Large intestine (tissue), 3 donors: ENCODE measurements around the gene KRTAP5-2. TPM values are rescaled to one million over a fixed set of nuclear protein-coding genes. Genes with fewer than 3 reads are reported as not detected.

Source experiments
- DNase-seq, 2 donors: peaks; one replicate each; pipeline versions ENCODE4 v3.0.0 to v3.0.0-alpha.2; 2013
- H3K27ac ChIP-seq: one replicate; pipeline ENCODE4 v1.5.1; 2013; ENCODE audit warnings: low read length
- H3K27me3 ChIP-seq: 2 replicates; pipeline ENCODE4 v1.6.1; 2013; ENCODE audit warnings: low read length; ENCODE audit not compliant: control insufficient read depth, insufficient read depth
- H3K36me3 ChIP-seq: 2 replicates; pipeline ENCODE4 v1.6.1; 2013; ENCODE audit warnings: low read length; ENCODE audit not compliant: control insufficient read depth, insufficient read depth
- H3K4me1 ChIP-seq: one replicate; pipeline ENCODE4 v1.6.1; 2013; ENCODE audit warnings: low read length; ENCODE audit not compliant: control insufficient read depth, insufficient read depth
- H3K4me3 ChIP-seq: one replicate; pipeline ENCODE4 v1.5.1; 2013; ENCODE audit warnings: low read length
- H3K9me3 ChIP-seq: one replicate; pipeline ENCODE4 v1.6.1; 2013; ENCODE audit warnings: mild to moderate bottlenecking, low read depth, low read length, moderate library complexity; ENCODE audit not compliant: control insufficient read depth
- WGBS: methylation state at CpG from one replicate; pipeline ENCODE4 v1.1.5; 2013; ENCODE audit warnings: low lambda C conversion rate; ENCODE audit not compliant: insufficient coverage; 5-methylcytosine and 5-hydroxymethylcytosine counted together
- polyA plus RNA-seq: library from polyadenylated mRNA; unstranded; fragments of 120-200 nt; gene quantifications from one replicate; pipeline ENCODE4 v1.2.1, GENCODE V29; 2013

The KRTAP5-2 gene
- polyA plus RNA-seq, 1 donor: 0.42 TPM

DNA sequence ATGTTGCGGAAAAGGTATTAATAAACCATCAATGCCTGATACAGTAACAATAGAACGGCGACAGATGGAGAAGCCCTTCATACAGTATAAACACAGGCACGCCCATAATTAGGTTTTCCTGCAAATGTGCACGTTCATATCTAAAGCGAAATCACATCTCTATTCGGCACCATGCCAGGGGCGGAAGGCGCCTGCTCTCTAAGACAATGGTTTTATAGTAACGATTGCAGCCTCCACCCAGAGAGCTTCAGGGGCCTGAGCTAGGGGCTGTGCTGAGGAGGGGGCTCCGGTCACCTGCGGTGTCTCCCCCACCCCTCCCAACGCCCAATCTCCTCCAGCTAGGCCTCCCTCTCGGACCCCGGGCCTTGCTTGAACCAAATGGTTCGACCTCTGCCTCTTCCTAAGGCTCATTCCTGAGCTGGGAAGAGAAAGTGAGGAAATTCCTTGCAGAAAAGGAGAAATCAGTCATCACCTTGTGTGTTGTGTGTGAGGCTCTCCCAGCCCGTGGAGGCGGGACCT is 41.1 kb upstream of the KRTAP5-2 start:
- H3K9me3 ChIP-seq: no peaks in the 10 kb centered on the region
- no peaks in the 10 kb centered on the region for H3K36me3 ChIP-seq
- DNase-seq: peak in 1 of 2 donors; percentile 41
- peak overlapping the region; percentile 16 for H3K27ac ChIP-seq
- peaks cover 3% of the 10 kb centered on the region for H3K27me3 ChIP-seq
- H3K4me1 ChIP-seq: no peaks in the 10 kb centered on the region
- no peak overlapping the region for H3K4me3 ChIP-seq
- no CpG with 5 or more reads among the region's 18 CpGs for WGBS

DNA sequence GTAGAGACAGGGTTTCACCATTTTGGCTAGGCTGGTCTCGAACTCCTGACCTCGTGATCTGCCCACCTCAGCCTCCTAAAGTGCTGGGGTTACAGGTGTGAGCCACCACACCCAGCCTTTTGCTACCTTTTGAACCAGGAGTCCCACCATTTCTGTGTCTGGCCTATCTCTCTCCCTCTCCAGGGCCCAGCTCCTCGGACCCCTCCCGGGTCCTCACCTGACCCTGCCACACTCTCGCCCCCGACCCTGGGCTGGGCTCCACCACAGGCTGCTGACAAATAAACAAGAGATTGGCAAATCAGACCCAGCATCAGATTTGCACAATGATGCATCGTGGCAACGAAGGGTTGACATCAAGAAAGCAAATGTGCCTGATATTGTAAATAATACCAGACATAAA is 40.2 kb upstream of the KRTAP5-2 start:
- Histone ChIP-seq H3K36me3 (no peaks in the 10 kb centered on the region), H3K4me3 (no peak overlapping the region), H3K27ac (no peak overlapping the region), H3K4me1 (no peaks in the 10 kb centered on the region), H3K9me3 (no peaks in the 10 kb centered on the region), H3K27me3 (peaks cover 3% of the 10 kb centered on the region)
- no peak for DNase-seq
- no CpG with 5 or more reads among the region's 8 CpGs for WGBS

DNA sequence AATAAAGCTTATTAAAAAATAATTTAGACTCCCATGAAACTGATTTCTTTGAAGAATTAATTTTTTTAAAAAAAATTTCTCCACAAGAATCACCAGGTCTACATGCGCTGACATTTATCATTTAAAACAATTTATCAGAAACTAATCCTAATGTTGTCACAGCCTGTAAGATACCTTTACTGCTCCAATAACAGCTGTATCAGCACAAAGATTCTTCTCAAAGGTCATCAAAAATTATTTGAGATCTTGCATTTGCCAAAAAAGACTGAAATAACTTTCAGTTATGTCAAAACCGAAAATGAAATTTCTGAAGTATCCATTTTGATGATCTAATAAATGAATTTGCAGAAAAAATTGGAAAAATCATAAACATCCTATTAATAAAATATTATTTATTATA is 39.5 kb upstream of the KRTAP5-2 start:
- 92% methylated on average over 2 of the region's 2 CpGs for WGBS
- Histone ChIP-seq H3K4me3 (no peak overlapping the region), H3K4me1 (no peaks in the 10 kb centered on the region), H3K27me3 (peaks cover 3% of the 10 kb centered on the region), H3K9me3 (no peaks in the 10 kb centered on the region), H3K27ac (no peak overlapping the region), H3K36me3 (no peaks in the 10 kb centered on the region)
- no peak for DNase-seq

DNA sequence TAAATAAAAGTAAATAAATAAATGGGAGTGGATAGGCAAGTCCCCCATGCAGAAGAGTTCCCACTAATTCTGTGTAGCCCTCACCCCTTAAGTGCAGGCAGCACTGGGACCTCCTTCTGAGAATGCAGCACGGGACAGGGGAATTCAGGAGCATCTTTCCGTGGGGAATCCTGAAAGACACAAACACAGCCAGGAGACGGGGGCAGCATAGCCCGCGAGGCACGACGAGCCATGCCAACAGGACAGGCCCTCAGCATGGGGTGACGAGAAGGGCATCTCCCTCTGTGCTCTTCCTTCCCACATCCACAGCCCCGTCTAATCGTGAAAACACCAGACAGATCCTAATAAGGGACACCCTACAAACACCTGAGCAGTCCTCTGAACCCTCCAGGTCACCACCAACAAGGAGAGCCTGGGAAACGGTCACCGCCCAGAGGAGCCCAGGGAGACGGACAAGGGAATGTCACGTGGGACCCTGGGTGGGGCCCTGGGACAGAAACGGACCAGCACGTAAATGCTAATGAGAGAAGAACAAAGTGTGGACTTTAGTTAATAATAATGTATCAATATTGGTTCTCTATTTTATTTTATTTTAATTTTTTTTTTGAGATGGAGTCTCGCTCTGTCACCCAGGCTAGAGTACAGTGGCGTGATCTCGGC is 38.3 kb upstream of the KRTAP5-2 start:
- no peak for DNase-seq
- peaks cover 12% of the 10 kb centered on the region for H3K27me3 ChIP-seq
- H3K4me1 ChIP-seq: no peaks in the 10 kb centered on the region
- no peak overlapping the region for H3K4me3 ChIP-seq
- no CpG with 5 or more reads among the region's 19 CpGs for WGBS
- no peaks in the 10 kb centered on the region for H3K36me3 ChIP-seq
- no peak overlapping the region for H3K27ac ChIP-seq
- no peaks in the 10 kb centered on the region for H3K9me3 ChIP-seq

DNA sequence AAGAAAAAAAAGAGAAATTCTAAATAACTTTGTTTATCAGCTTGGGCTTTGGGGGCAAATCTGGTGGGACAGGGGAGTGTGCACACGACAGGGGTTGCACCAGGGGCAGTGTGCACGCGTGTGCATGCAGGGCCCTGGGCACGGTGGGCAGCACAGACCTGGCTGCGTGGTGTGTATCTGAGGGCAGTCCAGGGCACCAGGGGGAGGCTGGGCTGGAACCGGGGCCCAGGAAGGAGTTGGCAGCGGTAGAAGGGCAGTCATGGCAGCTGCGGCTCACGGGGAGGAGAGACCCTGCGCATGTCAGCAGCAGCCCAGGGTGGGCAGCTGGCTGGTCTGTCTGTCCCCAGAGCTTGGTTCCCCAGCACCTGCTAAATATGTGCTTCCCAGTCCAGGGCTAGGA is 35.8 kb upstream of the KRTAP5-2 start:
- DNase-seq: no peak
- peaks cover 18% of the 10 kb centered on the region for H3K27me3 ChIP-seq

DNA sequence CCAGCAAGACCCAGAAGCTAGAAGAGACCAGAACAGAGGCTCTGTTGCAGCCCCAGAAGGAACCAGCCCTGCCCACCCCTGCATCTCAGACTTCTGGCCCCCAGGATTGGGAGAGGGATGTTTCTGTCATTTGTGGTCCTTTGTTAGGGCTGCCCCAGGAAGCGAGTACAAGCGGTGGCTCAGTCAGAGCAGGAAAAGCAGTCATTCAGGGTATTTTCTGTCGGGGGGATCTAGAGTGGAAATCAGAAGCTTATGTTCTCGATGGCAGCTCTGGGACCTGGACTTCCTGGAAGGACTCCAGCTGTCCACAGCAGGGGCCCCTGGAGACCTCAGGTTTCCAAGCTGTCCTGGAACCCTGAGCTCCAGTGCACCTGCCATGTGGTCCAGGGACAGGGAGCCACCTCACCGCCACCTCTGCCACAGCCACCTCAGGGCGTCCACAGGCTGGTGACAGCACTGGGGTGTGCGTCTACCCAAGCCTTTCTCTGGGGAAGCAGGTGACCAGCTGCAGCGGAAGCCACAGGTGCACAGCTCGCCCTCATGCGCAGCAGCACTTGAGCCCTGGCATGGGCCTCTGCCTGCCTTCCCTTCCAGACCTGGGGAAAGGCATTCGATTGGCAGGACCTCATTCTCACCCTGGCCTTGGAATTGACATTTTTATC is 34.1 kb upstream of the KRTAP5-2 start:
- DNase-seq: no peak
- Histone ChIP-seq H3K36me3 (no peaks in the 10 kb centered on the region), H3K9me3 (no peaks in the 10 kb centered on the region), H3K4me3 (no peak overlapping the region), H3K27ac (no peak overlapping the region), H3K4me1 (no peaks in the 10 kb centered on the region), H3K27me3 (peaks cover 22% of the 10 kb centered on the region)
- WGBS: no CpG with 5 or more reads among the region's 11 CpGs

More for the DNA sequence above, 35.8 kb upstream of the KRTAP5-2 start:
- Histone ChIP-seq H3K9me3 (no peaks in the 10 kb centered on the region), H3K4me1 (no peaks in the 10 kb centered on the region), H3K27ac (no peak overlapping the region), H3K4me3 (no peak overlapping the region), H3K36me3 (no peaks in the 10 kb centered on the region)
- WGBS: no CpG with 5 or more reads among the region's 10 CpGs

DNA sequence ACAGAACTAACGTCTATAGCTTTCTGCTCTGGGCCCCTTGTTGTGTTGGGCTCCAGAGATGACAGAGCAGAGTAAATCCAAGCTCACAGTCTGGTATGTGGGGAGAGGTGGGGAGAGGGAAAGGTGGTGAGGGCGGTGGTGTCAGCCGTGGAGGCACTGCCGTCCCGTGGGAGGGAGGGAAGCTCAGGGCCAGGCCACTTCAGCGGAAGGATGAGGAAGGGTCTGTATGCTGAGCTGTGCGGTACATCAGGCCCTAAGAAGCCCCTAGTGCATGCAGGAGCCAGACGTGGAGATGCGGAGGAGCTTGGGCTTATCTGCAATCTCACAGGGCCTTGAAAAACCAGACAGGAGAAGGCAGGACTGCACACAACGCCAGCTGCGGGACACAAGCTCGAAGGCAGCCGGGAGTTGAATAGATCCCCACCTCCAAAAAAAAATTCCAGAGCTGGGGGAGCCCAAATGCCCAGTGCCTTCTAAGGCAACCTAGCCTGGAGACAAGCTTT is 33.0 kb upstream of the KRTAP5-2 start:
- no peak overlapping the region for H3K27ac ChIP-seq
- H3K36me3 ChIP-seq: no peaks in the 10 kb centered on the region
- no peak for DNase-seq
- WGBS: 60% methylated on average over 2 of the region's 13 CpGs
- H3K4me1 ChIP-seq: no peaks in the 10 kb centered on the region
- peaks cover 22% of the 10 kb centered on the region for H3K27me3 ChIP-seq
- H3K9me3 ChIP-seq: no peaks in the 10 kb centered on the region
- H3K4me3 ChIP-seq: no peak overlapping the region

DNA sequence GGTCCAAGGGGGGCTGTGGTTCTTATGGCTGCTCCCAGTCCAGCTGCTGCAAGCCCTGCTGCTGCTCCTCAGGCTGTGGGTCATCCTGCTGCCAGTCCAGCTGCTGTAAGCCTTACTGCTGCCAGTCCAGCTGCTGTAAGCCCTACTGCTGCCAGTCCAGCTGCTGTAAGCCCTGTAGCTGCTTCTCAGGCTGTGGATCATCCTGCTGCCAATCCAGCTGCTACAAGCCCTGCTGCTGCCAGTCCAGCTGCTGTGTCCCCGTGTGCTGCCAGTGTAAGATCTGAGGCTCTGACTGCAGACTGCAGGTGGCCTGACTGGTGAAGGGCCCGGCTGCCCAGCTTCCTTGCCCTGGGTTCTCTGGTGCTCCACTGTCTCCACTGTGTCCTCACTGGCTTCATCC is 32.2 kb upstream of the KRTAP5-2 start:
- peaks cover 22% of the 10 kb centered on the region for H3K27me3 ChIP-seq
- no peak overlapping the region for H3K27ac ChIP-seq
- H3K4me3 ChIP-seq: no peak overlapping the region
- no peaks in the 10 kb centered on the region for H3K9me3 ChIP-seq
- H3K4me1 ChIP-seq: no peaks in the 10 kb centered on the region
- no CpG with 5 or more reads among the region's 2 CpGs for WGBS
- DNase-seq: no peak
- H3K36me3 ChIP-seq: no peaks in the 10 kb centered on the region

DNA sequence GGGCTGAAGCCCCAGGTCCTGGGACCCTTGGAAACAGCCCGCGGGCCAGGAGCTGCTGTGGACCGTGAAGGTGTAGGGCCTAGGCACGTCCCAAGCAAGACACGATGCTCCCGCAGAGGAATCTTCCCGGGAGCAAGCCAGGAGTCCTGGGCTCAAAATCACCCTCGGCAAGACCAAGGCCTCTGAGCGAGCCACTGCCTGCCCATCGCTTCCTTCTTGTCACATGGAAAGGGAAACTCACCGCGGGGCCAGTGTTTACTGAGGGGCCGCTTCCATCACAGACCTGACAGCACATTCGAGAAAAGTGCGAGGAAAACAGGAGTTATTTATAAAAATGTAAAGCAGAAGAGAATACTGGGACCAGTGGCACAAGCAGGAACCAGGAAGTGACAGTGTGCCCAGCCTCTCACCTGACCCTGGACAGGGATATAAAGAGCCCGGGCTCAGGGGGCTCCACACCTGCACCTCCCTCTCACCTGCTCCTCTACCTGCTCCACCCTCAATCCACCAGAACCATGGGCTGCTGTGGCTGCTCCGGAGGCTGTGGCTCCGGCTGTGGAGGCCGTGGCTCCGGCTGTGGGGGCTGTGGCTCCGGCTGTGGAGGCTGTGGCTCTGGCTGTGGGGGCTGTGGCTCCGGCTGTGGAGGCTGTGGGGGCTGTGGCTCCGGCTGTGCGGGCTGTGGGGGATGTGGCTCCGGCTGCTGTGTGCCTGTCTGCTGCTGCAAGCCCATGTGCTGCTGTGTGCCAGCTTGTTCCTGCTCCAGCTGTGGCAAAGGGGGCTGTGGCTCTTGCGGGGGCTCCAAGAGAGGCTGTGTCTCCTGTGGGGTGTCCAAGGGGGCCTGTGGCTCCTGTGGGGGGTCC is 31.5 kb upstream of the KRTAP5-2 start, which contains the start of gene KRTAP5-5:
Gene KRTAP5-5, plus strand, starts transcription at position 450 of the 860 bp plus-strand sequence. Its CDS starts 66 bp downstream, at position 516.
- Histone ChIP-seq H3K36me3 (no peaks in the 10 kb centered on the region), H3K27ac (no peak within 1 kb of the TSS), H3K4me1 (no peaks in the 10 kb centered on the region), H3K9me3 (no peaks in the 10 kb centered on the region), H3K4me3 (no peak within 1 kb of the TSS), H3K27me3 (peaks cover 22% of the 10 kb centered on the region)
- WGBS: 89% methylated on average over 3 of the region's 26 CpGs
- DNase-seq: no peak
